Stomach smooth muscle (tissue), 2 donors: ENCODE measurements around the gene RSAD2.
A peak's percentile ranks its signal among the peaks of the same experiment; 100 is the strongest.

Source experiments
- H3K27ac ChIP-seq: one replicate; pipeline ENCODE4 v1.7.0; 2013; ENCODE audit warnings: mild to moderate bottlenecking, low read length, inconsistent platforms
- H3K27me3 ChIP-seq, 2 donors: one replicate each; pipeline ENCODE4 v1.7.0; 2013; ENCODE audit warnings: low read length in 2 of 2; ENCODE audit not compliant: insufficient read depth in 2 of 2, control insufficient read depth in 1 of 2
- H3K36me3 ChIP-seq, 2 donors: one replicate each; pipeline ENCODE4 v1.7.0; 2013; ENCODE audit warnings: low read length in 2 of 2; ENCODE audit not compliant: control insufficient read depth in 2 of 2, insufficient read depth in 2 of 2
- H3K4me1 ChIP-seq: one replicate; pipeline ENCODE4 v1.7.0; 2013; ENCODE audit warnings: low read length; ENCODE audit not compliant: control insufficient read depth, insufficient read depth
- H3K4me3 ChIP-seq, 2 donors: one replicate each; pipeline ENCODE4 v1.7.0; 2013; ENCODE audit warnings: low read length in 2 of 2
- H3K9ac ChIP-seq, 2 donors: one replicate each; pipeline ENCODE4 v1.7.0; 2013; ENCODE audit warnings: low read length in 2 of 2, mild to moderate bottlenecking in 1 of 2
- H3K9me3 ChIP-seq, 2 donors: one replicate each; pipeline ENCODE4 v1.7.0; 2013; ENCODE audit warnings: low read length in 2 of 2; ENCODE audit not compliant: control insufficient read depth in 2 of 2
- donor health status: healthy.
- donor health status: Pancreatic carcinoma.

RSAD2 gene

GRCh38 chr2:6864231-6864754 lies 13.3 kb upstream of the RSAD2 start:
- H3K9me3 ChIP-seq = peaks cover 0 to 3% of the 10 kb centered on the region in 2 donors
- no peak overlapping the region for H3K9ac ChIP-seq
- H3K27me3 ChIP-seq = no peaks in the 10 kb centered on the region
- H3K4me3 ChIP-seq = peak overlapping the region in 1 of 2 donors; percentile 84
- H3K36me3 ChIP-seq = peaks cover 4% of the 10 kb centered on the region in 2 donors
- H3K4me1 ChIP-seq = peaks cover 23% of the 10 kb centered on the region
- H3K27ac ChIP-seq = no peak overlapping the region

- H3K27ac ChIP-seq = no peak overlapping the region
- H3K4me1 ChIP-seq = peaks cover 23% of the 10 kb centered on the region
- H3K27me3 ChIP-seq = no peaks in the 10 kb centered on the region
- peak overlapping the region; percentile 5 to 36 for H3K9ac ChIP-seq
- H3K4me3 ChIP-seq = peak overlapping the region; percentile 56 to 84
- no peaks in the 10 kb centered on the region for H3K9me3 ChIP-seq
- H3K36me3 ChIP-seq = peaks cover 4% of the 10 kb centered on the region in 2 donors
Observed at GRCh38 chr2:6864923-6865345, 12.6 kb upstream of the RSAD2 start.

DNA sequence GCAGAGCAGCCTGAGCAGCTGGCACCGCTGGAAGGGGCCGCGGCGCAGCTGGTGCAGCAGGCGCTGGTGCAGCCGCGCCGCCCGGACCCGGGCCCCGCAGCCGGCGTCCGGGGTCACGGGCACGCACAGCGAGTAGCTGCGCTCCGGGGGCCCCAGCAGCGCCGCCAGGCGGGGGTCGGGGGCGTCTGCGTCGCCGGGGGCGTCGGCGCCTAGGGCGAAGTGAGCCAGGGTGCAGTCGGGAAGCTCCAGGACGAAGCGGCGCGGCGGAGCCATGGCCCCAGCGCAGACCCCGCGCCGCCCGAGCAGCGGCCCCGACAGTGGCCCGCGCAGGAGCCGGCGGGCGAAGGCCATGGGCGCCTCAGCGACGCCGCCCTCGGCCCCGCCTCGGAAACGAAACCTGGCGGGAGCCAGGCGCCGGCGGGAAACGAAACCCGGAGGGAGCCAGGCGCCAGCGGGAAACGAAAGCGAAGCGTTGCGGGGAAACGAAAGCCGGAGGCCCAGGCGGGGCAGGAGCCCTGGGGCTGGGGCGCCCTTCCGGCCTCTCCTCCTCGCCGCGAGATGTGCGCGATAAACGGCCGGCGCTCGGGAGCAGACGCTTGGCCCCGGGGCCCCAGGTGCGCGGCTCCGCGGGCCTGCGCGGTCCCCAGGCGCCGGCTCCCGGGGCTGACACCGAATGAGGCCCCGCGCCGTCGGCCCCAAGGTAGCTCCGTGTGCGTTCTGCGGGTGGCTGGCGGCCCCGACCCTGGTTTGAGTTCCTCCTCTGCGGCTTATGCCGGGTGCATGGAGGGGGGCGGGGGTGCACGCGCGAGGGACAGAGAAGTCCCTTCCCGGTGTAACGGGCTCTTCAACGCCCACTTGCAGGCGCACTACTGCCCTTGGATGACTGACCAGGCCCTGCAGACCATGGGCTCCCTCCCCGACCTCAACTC lies 12.0 kb upstream of the RSAD2 start, which contains the start of gene CMPK2:
Gene CMPK2, minus strand, starts transcription at position 562 of the 929 bp plus-strand sequence. Its CDS starts 211 bp downstream, at position 351.
- H3K9ac ChIP-seq = peak within 1 kb of the TSS; percentile 64 to 70
- H3K27me3 ChIP-seq = no peaks in the 10 kb centered on the region
- H3K27ac ChIP-seq = peak within 1 kb of the TSS; percentile 46
- H3K9me3 ChIP-seq = no peaks in the 10 kb centered on the region
- H3K4me3 ChIP-seq = peak within 1 kb of the TSS; percentile 66 to 84
- peaks cover 0 to under 1% of the 10 kb centered on the region in 2 donors for H3K36me3 ChIP-seq
- peaks cover 23% of the 10 kb centered on the region for H3K4me1 ChIP-seq

DNA sequence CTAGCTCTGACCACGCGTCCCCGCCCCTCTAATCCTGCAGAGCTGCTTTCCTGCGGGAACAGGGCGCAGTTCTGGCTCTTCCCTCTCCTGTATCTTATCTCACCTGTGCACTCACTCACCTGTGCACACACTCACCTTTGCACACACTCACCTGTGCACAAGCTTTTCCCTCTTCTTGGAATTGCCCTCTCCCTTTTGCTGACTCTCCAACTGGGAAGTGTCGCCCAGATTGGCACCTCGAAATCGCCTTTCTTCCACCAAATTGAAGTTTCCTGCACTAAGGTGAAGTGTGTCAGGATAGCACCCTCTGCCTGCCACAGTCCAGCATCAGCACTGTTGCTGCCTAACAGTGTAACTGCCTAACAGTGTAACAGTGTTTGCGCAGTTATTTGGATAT lies 11.3 kb upstream of the RSAD2 start:
- Histone ChIP-seq H3K27ac (peak overlapping the region; percentile 46), H3K4me3 (peak overlapping the region; percentile 66 to 84)

GRCh38 chr2:6866982-6867381 lies 10.6 kb upstream of the RSAD2 start:
- H3K4me3 ChIP-seq = no peak overlapping the region
- H3K4me1 ChIP-seq = peaks cover 23% of the 10 kb centered on the region
- H3K9ac ChIP-seq = no peak overlapping the region
- no peak overlapping the region for H3K27ac ChIP-seq
- H3K27me3 ChIP-seq = no peaks in the 10 kb centered on the region
- H3K36me3 ChIP-seq = no peaks in the 10 kb centered on the region
- H3K9me3 ChIP-seq = no peaks in the 10 kb centered on the region

More for the DNA sequence above, 11.3 kb upstream of the RSAD2 start:
- Histone ChIP-seq H3K9ac (peak overlapping the region; percentile 64 to 70), H3K27me3 (no peaks in the 10 kb centered on the region), H3K36me3 (no peaks in the 10 kb centered on the region), H3K9me3 (no peaks in the 10 kb centered on the region), H3K4me1 (peaks cover 23% of the 10 kb centered on the region)

- H3K27ac ChIP-seq = no peak overlapping the region
- H3K9ac ChIP-seq = no peak overlapping the region
- H3K4me1 ChIP-seq = peaks cover under 1% of the 10 kb centered on the region
- no peaks in the 10 kb centered on the region for H3K27me3 ChIP-seq
- no peak overlapping the region for H3K4me3 ChIP-seq
- no peaks in the 10 kb centered on the region for H3K9me3 ChIP-seq
- H3K36me3 ChIP-seq = no peaks in the 10 kb centered on the region
Observed at GRCh38 chr2:6872394-6872793, 5.2 kb upstream of the RSAD2 start.

DNA sequence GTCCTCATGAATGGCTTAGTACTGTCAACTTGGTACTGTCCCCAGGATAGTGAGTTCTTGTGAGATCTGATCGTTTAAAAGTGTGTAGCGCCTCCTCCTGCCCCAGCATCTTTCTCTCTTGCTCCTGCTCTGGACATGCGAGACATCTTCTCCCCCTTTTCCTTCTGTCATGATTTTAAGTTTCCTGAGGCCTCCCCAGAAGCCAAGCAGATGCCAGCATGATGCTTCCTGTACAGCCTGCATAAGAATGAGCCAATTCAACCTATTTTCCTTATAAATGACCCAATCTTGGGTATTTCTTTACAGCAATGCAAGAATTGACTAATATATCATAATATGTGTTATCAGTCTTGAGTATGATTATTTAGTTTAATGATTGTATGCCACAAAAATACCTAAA lies 3.5 kb upstream of the RSAD2 start:
- H3K9ac ChIP-seq = no peak overlapping the region
- no peaks in the 10 kb centered on the region for H3K27me3 ChIP-seq
- no peaks in the 10 kb centered on the region for H3K36me3 ChIP-seq
- H3K4me1 ChIP-seq = no peaks in the 10 kb centered on the region
- H3K9me3 ChIP-seq = no peaks in the 10 kb centered on the region
- no peak overlapping the region for H3K27ac ChIP-seq
- no peak overlapping the region for H3K4me3 ChIP-seq

- H3K4me1 ChIP-seq = no peaks in the 10 kb centered on the region
- H3K27ac ChIP-seq = no peak overlapping the region
- H3K9ac ChIP-seq = no peak overlapping the region
- H3K27me3 ChIP-seq = no peaks in the 10 kb centered on the region
- no peaks in the 10 kb centered on the region for H3K36me3 ChIP-seq
- H3K4me3 ChIP-seq = no peak overlapping the region
- no peaks in the 10 kb centered on the region for H3K9me3 ChIP-seq
Observed at GRCh38 chr2:6876309-6876708, 1.3 kb upstream of the RSAD2 start.

DNA sequence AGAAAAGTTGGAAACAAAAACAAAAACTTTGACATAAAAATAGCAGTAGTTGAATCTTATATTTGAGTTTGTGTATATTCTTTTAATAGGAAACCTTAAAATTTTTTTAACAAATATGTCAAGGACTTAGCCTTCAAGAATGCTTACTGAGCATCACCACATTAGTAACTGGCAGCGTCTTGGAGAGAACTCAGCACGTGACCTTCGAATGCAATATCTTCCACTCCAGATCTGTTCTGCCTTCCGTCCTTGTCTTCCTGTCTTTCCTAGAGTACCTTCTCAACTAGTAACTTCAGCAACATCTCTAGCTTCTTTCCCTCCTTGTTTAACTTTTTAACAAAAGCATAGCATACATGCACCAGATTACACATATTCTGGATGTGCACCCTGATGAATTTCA lies 972 bp downstream of the RSAD2 start:
- Histone ChIP-seq H3K9me3 (no peaks in the 10 kb centered on the region), H3K27me3 (no peaks in the 10 kb centered on the region), H3K27ac (no peak overlapping the region), H3K36me3 (no peaks in the 10 kb centered on the region), H3K4me1 (no peaks in the 10 kb centered on the region), H3K4me3 (no peak overlapping the region), H3K9ac (no peak overlapping the region)

- no peak overlapping the region for H3K4me3 ChIP-seq
Observed at GRCh38 chr2:6879011-6879410, 1.4 kb downstream of the RSAD2 start.

More at GRCh38 chr2:6879011-6879410, 1.4 kb downstream of the RSAD2 start:
- Histone ChIP-seq H3K36me3 (no peaks in the 10 kb centered on the region), H3K27ac (no peak overlapping the region), H3K4me1 (no peaks in the 10 kb centered on the region), H3K9ac (no peak overlapping the region), H3K9me3 (no peaks in the 10 kb centered on the region), H3K27me3 (no peaks in the 10 kb centered on the region)
